Keratinocyte (primary cell): ENCODE data around the gene INVS. TPM values are rescaled to one million over a fixed set of nuclear protein-coding genes. Genes with fewer than 3 reads are reported as not detected.
"Not testable (repeated sequence)": the region's sequence is repeated elsewhere in the genome, so short reads cannot be mapped to it uniquely, and the experiment has no call there.

Source experiments
- DNase-seq: peaks from one replicate; pipeline ENCODE4 v3.0.0-alpha.2; 2011; ENCODE audit warnings: low read depth, missing footprints, low spot score
- FAIRE-seq: peaks from 2 replicates; lab custom pipeline; 2011; peaks lifted over from hg19 to GRCh38; lab: Jason Lieb, UNC
- H2AFZ ChIP-seq: 2 replicates; pipeline ENCODE4 v1.6.0; 2012; ENCODE audit warnings: low read length, control low read depth, inconsistent platforms; ENCODE audit not compliant: control insufficient read depth
- H3K27ac ChIP-seq: 2 replicates; pipeline ENCODE4 v1.5.1; 2011; ENCODE audit warnings: low read length; ENCODE audit not compliant: control insufficient read depth, insufficient read depth
- H3K27me3 ChIP-seq: 3 replicates; pipeline ENCODE4 v1.6.0; 2011; ENCODE audit warnings: low read length; ENCODE audit not compliant: control insufficient read depth, insufficient read depth; ENCODE audit errors: extremely low read depth
- H3K36me3 ChIP-seq, 2 experiments: 2 replicates in 1 of 2; 3 replicates in 1 of 2; pipeline ENCODE4 v1.5.1; 2011; ENCODE audit warnings: low read length in 2 of 2, mild to moderate bottlenecking in 1 of 2; ENCODE audit not compliant: control insufficient read depth in 2 of 2, insufficient read depth in 2 of 2; ENCODE audit errors: extremely low read depth in 1 of 2
- H3K4me1 ChIP-seq: 3 replicates; pipeline ENCODE4 v1.5.1; 2011; ENCODE audit warnings: low read length; ENCODE audit not compliant: control insufficient read depth, insufficient read depth; ENCODE audit errors: extremely low read depth
- H3K4me2 ChIP-seq: 3 replicates; pipeline ENCODE4 v1.6.0; 2011; ENCODE audit warnings: low read depth, low read length; ENCODE audit not compliant: control insufficient read depth, insufficient read depth; ENCODE audit errors: extremely low read depth
- H3K4me3 ChIP-seq, 3 experiments: fragments of 200-600 bp in 1 of 3; sonication (generic) in 1 of 3; 2 replicates in 2 of 3; 3 replicates in 1 of 3; pipeline ENCODE4 v1.5.1; 2011 to 2016; ENCODE audit warnings: low read length in 3 of 3, mild to moderate bottlenecking in 3 of 3, control low read depth in 2 of 3, inconsistent platforms in 1 of 3, low read depth in 1 of 3, mixed read lengths in 1 of 3, mixed run types in 1 of 3, moderate library complexity in 1 of 3; ENCODE audit not compliant: control insufficient read depth in 2 of 3, insufficient read depth in 2 of 3; ENCODE audit errors: extremely low read depth in 1 of 3
- H3K79me2 ChIP-seq: 2 replicates; pipeline ENCODE4 v1.6.0; 2012; ENCODE audit warnings: low read length; ENCODE audit not compliant: control insufficient read depth, insufficient read depth
- H3K9ac ChIP-seq: 3 replicates; pipeline ENCODE4 v1.6.0; 2011; ENCODE audit warnings: low read length; ENCODE audit not compliant: control insufficient read depth, insufficient read depth; ENCODE audit errors: extremely low read depth
- H3K9me1 ChIP-seq: 3 replicates; pipeline ENCODE4 v1.6.0; 2011; ENCODE audit warnings: low read length; ENCODE audit not compliant: control insufficient read depth, insufficient read depth; ENCODE audit errors: extremely low read depth
- H3K9me3 ChIP-seq: 2 replicates; pipeline ENCODE4 v1.5.1; 2012; ENCODE audit warnings: low read depth, low read length; ENCODE audit not compliant: control insufficient read depth
- H4K20me1 ChIP-seq: 3 replicates; pipeline ENCODE4 v1.6.0; 2011; ENCODE audit warnings: low read length; ENCODE audit not compliant: control insufficient read depth, insufficient read depth; ENCODE audit errors: extremely low read depth
- EZH2 ChIP-seq: IDR thresholded peaks from one replicate; pipeline ENCODE4 v1.6.1; 2012; ENCODE audit warnings: inconsistent platforms, mild to moderate bottlenecking, low read length, moderate library complexity
- dilution Hi-C: fragments of 300-500 bp; cut with MboI; formaldehyde crosslinking; loops from one replicate; pipeline ENCODE4 v1.7.0; 2020; ENCODE audit warnings: low sequenced_read_pairs; ENCODE audit not compliant: extremely low pct_ligation_motif_present
- polyA plus RNA-seq, 5 experiments: library from polyadenylated mRNA; depleted of rRNA in 3 of 5; stranded (reverse) in 3 of 5; stranded (forward) in 1 of 5; unstranded in 1 of 5; fragments of >200 nt; gene quantifications; 1 replicate in 1 of 5; 2 replicates in 3 of 5; 3 replicates in 1 of 5; pipeline versions ENCODE4 v1.2.1 to v1.2.3, GENCODE V29; 2011 to 2012; ENCODE audit warnings: missing spikeins in 2 of 5, low read depth in 1 of 5, low replicate concordance in 1 of 5
- TF ChIP-seq, protein P1 (sequence below), 3 experiments: IDR thresholded peaks in 1 of 3; conservative IDR thresholded peaks in 1 of 3; optimal IDR thresholded peaks in 1 of 3; 2 replicates in 2 of 3; 3 replicates in 1 of 3; pipeline versions ENCODE3 to v1.5.1; 2011; ENCODE audit warnings: low read length in 3 of 3, mild to moderate bottlenecking in 3 of 3, moderate library complexity in 2 of 3, control low read depth in 1 of 3, inconsistent platforms in 1 of 3; ENCODE audit not compliant: insufficient read depth in 2 of 3; ENCODE audit errors: extremely low read depth in 1 of 3

INVS gene
- polyA plus RNA-seq, 1 donor (not counting 4 experiments of a cell fraction or from before 2014, with no cell fraction given) = 21.1 TPM

DNA sequence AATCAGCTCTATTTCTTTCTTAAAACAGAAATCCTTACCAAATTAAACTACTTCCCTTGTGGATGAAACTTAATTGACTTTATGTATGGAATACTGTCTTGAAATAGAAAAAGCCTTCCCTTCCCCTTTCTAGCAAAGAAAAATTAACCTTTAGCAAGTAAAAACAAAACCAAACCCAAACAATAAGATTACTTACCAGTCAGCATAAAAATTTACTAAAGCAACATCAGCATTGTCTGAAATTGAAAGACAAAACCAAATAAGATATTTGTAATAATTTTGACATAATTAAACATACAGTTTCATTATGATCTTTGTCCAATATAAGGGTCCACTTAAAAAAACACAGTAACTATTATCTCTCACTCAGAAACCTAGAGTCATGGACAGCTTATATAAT, 41.4 kb upstream of the INVS start:
- H4K20me1 ChIP-seq = no peaks in the 10 kb centered on the region
- FAIRE-seq (no peak), DNase-seq (no peak)
- H3K36me3 ChIP-seq = no peaks in the 10 kb centered on the region
- H3K9me1 ChIP-seq = no peaks in the 10 kb centered on the region
- H3K27ac ChIP-seq = no peak overlapping the region
- no peak overlapping the region for H3K4me3 ChIP-seq
- no peak overlapping the region for H3K4me2 ChIP-seq
- H3K4me1 ChIP-seq = no peaks in the 10 kb centered on the region
- TF ChIP-seq, protein P1, sequence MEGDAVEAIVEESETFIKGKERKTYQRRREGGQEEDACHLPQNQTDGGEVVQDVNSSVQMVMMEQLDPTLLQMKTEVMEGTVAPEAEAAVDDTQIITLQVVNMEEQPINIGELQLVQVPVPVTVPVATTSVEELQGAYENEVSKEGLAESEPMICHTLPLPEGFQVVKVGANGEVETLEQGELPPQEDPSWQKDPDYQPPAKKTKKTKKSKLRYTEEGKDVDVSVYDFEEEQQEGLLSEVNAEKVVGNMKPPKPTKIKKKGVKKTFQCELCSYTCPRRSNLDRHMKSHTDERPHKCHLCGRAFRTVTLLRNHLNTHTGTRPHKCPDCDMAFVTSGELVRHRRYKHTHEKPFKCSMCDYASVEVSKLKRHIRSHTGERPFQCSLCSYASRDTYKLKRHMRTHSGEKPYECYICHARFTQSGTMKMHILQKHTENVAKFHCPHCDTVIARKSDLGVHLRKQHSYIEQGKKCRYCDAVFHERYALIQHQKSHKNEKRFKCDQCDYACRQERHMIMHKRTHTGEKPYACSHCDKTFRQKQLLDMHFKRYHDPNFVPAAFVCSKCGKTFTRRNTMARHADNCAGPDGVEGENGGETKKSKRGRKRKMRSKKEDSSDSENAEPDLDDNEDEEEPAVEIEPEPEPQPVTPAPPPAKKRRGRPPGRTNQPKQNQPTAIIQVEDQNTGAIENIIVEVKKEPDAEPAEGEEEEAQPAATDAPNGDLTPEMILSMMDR (optimal IDR thresholded peaks at IDR 0.05 in 1 of 3, IDR thresholded peaks at IDR 0.05 in 1 of 3, conservative IDR thresholded peaks at IDR 0.05 in 1 of 3; ENCODE audit: extremely low read depth in 1 of 3, insufficient read depth in 2 of 3, low read length in 3 of 3) = no peak
- no peak for TF ChIP-seq EZH2
- H3K79me2 ChIP-seq = peaks cover 7% of the 10 kb centered on the region
- no peak overlapping the region for H3K9ac ChIP-seq
- H2AFZ ChIP-seq = no peak overlapping the region
- dilution Hi-C loops = no loop called here
- H3K27me3 ChIP-seq = no peaks in the 10 kb centered on the region
- no peaks in the 10 kb centered on the region for H3K9me3 ChIP-seq

DNA sequence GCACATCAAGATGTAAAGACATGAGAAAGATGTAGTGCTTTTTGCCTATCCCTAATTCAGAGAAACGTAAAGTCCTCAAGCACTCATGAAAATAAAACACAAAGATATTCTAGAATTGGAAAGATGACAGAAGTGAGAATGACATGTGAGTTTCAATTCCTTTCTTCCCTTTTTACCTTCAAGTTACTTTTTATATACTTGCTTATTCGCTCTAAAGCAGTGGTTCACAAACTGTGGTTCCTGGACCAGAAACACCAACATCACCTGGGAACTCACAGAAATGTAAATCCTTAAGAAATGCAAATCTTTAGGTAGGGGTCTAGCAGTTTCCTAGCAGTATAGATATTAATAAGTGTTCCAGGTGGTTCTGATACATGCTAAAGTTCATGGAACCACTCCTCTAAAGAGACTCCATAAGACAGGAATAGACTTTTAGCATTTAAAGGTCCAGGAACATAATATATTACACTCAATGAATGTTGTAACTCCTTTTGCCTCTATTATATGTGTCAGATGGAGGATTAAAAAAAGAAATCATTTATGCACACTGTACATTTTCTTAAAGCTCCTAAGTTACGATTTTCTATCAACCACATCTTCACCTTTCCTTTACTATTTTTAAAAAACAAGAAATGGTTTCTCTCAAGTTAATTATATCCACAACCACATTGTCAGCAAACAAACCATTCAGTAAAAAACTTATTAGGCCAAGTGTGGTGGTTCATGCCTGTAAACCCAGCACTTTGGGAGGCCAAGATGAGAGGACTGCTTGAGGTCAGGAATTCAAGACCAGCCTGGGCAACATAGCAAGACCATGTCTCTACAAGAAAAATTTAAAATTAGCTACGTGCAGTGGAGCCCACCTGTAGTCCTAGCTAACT, 40.1 kb upstream of the INVS start:
- no peak overlapping the region for H2AFZ ChIP-seq
- H3K9me1 ChIP-seq = no peaks in the 10 kb centered on the region
- H4K20me1 ChIP-seq = no peaks in the 10 kb centered on the region
- H3K79me2 ChIP-seq = peaks cover 15% of the 10 kb centered on the region
- no peak overlapping the region for H3K9ac ChIP-seq
- no peak for TF ChIP-seq EZH2
- TF ChIP-seq, protein P1 (optimal IDR thresholded peaks at IDR 0.05 in 1 of 3, IDR thresholded peaks at IDR 0.05 in 1 of 3, conservative IDR thresholded peaks at IDR 0.05 in 1 of 3; ENCODE audit: extremely low read depth in 1 of 3, insufficient read depth in 2 of 3, low read length in 3 of 3) = no peak
- DNase-seq = no peak
- no peak overlapping the region for H3K27ac ChIP-seq
- H3K4me2 ChIP-seq = no peak overlapping the region
- H3K27me3 ChIP-seq = no peaks in the 10 kb centered on the region
- H3K9me3 ChIP-seq = no peaks in the 10 kb centered on the region
- no peak overlapping the region for H3K4me3 ChIP-seq
- no peaks in the 10 kb centered on the region for H3K4me1 ChIP-seq
- no peak for FAIRE-seq
- dilution Hi-C loops = no loop called here
- no peaks in the 10 kb centered on the region for H3K36me3 ChIP-seq

DNA sequence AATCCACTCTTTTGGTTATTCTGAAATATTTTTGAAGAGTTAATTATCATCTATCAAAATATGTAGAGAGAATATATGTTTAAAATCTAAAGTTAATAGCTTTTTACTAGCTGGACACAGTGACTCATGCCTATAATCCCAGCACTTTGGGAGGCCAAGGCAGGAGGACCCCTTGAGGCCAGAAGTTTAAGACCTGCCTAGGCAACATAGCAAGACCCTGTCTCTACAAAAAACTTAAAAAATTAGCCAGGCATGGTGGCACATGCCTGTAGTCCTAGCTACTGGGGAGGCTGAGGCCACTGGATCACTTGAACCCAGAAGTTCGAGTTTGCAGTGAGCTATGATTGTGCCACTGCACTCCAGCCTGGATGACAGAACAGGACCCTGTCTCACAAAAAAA, 36.4 kb upstream of the INVS start:
- H3K4me2 ChIP-seq, H3K27ac ChIP-seq, H2AFZ ChIP-seq, H3K36me3 ChIP-seq, H3K9me3 ChIP-seq, DNase-seq, FAIRE-seq, H3K4me3 ChIP-seq, dilution Hi-C loops, H3K9ac ChIP-seq, H4K20me1 ChIP-seq, H3K9me1 ChIP-seq, H3K27me3 ChIP-seq: not testable (repeated sequence)
- Histone ChIP-seq H3K79me2 (peaks cover 25% of the 10 kb centered on the region), H3K4me1 (peaks cover 13% of the 10 kb centered on the region)
